Coronary artery (tissue), 2 donors: ENCODE data around the gene PLA2G5.
"Not testable (repeated sequence)": the region's sequence is repeated elsewhere in the genome, so short reads cannot be mapped to it uniquely, and the experiment has no call there.

ENCODE experiments used
- DNase-seq: peaks from one replicate; pipeline ENCODE4 v3.0.0-alpha.2; 2017; ENCODE audit warnings: low spot score
- H3K27ac ChIP-seq, 2 donors: fragments of 200-600 bp; sonication (generic); one replicate each; pipeline ENCODE4 v1.5.1; 2016 to 2019
- H3K4me3 ChIP-seq: fragments of 200-600 bp; sonication (generic); 2 replicates; pipeline ENCODE4 v1.5.1; 2016; ENCODE audit warnings: mild to moderate bottlenecking, moderate library complexity
- CTCF ChIP-seq: fragments of 200-600 bp; sonication (generic); IDR thresholded peaks from one replicate; pipeline ENCODE4 v1.5.1; 2019; ENCODE audit warnings: antibody characterized with exemption

Gene PLA2G5

GRCh38 chr1:20051218-20051829 is 18.7 kb upstream of the PLA2G5 start:
- H3K4me3 ChIP-seq = no peak overlapping the region
- no peak overlapping the region for H3K27ac ChIP-seq
- TF ChIP-seq CTCF = no peak
- DNase-seq = no peak

GRCh38 chr1:20052386-20052785 is 17.6 kb upstream of the PLA2G5 start:
- DNase-seq = no peak
- no peak for TF ChIP-seq CTCF
- Histone ChIP-seq H3K27ac (no peak overlapping the region), H3K4me3 (no peak overlapping the region)

- DNase-seq = no peak
- TF ChIP-seq CTCF = no peak
- H3K27ac ChIP-seq = no peak overlapping the region
- no peak overlapping the region for H3K4me3 ChIP-seq
Measured at GRCh38 chr1:20057886-20058420, 12.0 kb upstream of the PLA2G5 start.

- DNase-seq = no peak
- H3K4me3 ChIP-seq = no peak overlapping the region
- no peak overlapping the region for H3K27ac ChIP-seq
- TF ChIP-seq CTCF = no peak
Measured at GRCh38 chr1:20058531-20058930, 11.5 kb upstream of the PLA2G5 start.

GRCh38 chr1:20059847-20060246 is 10.1 kb upstream of the PLA2G5 start:
- no peak for TF ChIP-seq CTCF
- H3K27ac ChIP-seq = no peak overlapping the region
- no peak for DNase-seq
- no peak overlapping the region for H3K4me3 ChIP-seq

GRCh38 chr1:20060791-20061190 is 9.2 kb upstream of the PLA2G5 start:
- H3K4me3 ChIP-seq, DNase-seq, H3K27ac ChIP-seq: not testable (repeated sequence)

GRCh38 chr1:20061866-20062265 is 8.1 kb upstream of the PLA2G5 start:
- no peak for DNase-seq
- H3K4me3 ChIP-seq = no peak overlapping the region
- H3K27ac ChIP-seq = no peak overlapping the region
- TF ChIP-seq CTCF = no peak
